Measurements from ENCODE around the gene PCSK5. TPM values are rescaled to one million over a fixed set of nuclear protein-coding genes. Genes with fewer than 3 reads are reported as not detected.

Gene PCSK5
- total and polyA plus RNA-seq, 2 donors (not counting 3 experiments of a cell fraction or from before 2014, with no cell fraction given): 2.6 to 4.8 TPM

GRCh38 chr9:76216161-76216649 is 325.7 kb downstream of the PCSK5 start:
- TF ChIP-seq GATA2 (IDR thresholded peaks at IDR 0.05; ENCODE audit: insufficient read depth, insufficient read length, low read depth, low read length): peak; percentile 22
- no peak for TF ChIP-seq MAX (IDR thresholded peaks at IDR 0.05; ENCODE audit: insufficient read depth, insufficient read length)
- no peak for TF ChIP-seq MYC (IDR thresholded peaks at IDR 0.05; ENCODE audit: low read depth, low read length)
- TF ChIP-seq FOS (IDR thresholded peaks at IDR 0.05; ENCODE audit: borderline replicate concordance, insufficient read depth, low read length): peak; percentile 90
- TF ChIP-seq EZH2 (IDR thresholded peaks at IDR 0.05; ENCODE audit: borderline replicate concordance, low read depth, low read length, severe bottlenecking): no peak
- peak; percentile 92 for TF ChIP-seq JUN (IDR thresholded peaks at IDR 0.05; ENCODE audit: borderline replicate concordance, insufficient read depth, insufficient read length, low read depth)
- no peak for TF ChIP-seq CTCF (IDR thresholded peaks at IDR 0.05; ENCODE audit: extremely low read depth in 1 of 2, insufficient read depth in 1 of 2, low read depth in 1 of 2, low read length in 2 of 2)
- peak; percentile 50 for TF ChIP-seq POLR2AphosphoS5 (IDR thresholded peaks at IDR 0.05; ENCODE audit: insufficient read depth, low read depth, low read length)
- TF ChIP-seq POLR2A (IDR thresholded peaks at IDR 0.05; ENCODE audit: low read depth, low read length): no peak
- dilution Hi-C loops (cut with MboI; ENCODE audit: extremely low pct_ligation_motif_present, low sequenced_read_pairs) (no loop called here), intact Hi-C loops (cut with micrococcal nuclease) (loop anchor here (1.0 to 10.0 kb wide), 4 partner anchors 12 to 326 kb away; partner anchors contain the start of gene PCSK5)
- peak overlapping the region; percentile 5 for H3K4me2 ChIP-seq (ENCODE audit: insufficient read depth, low read length)
- H3K27me3 ChIP-seq (ENCODE audit: control insufficient read depth in 2 of 2, insufficient read depth in 2 of 2, low read length in 2 of 2): peaks cover 16 to 39% of the 10 kb centered on the region in 2 experiments
- no peaks in the 10 kb centered on the region for H3K9me3 ChIP-seq (replicated peaks; ENCODE audit: control insufficient read depth, insufficient read depth, low read length)
- H3K4me3 ChIP-seq (replicated peaks in 1 of 3; ENCODE audit: insufficient read depth in 1 of 3, low read depth in 1 of 3, low read length in 3 of 3): no peak overlapping the region
- H3K79me2 ChIP-seq (ENCODE audit: control insufficient read depth, insufficient read depth, low read length): no peaks in the 10 kb centered on the region
- H3K4me1 ChIP-seq (ENCODE audit: control insufficient read depth, extremely low read depth, insufficient read depth, low read length): peaks cover 17% of the 10 kb centered on the region
- ChIA-PET CTCF (interaction anchor here (1.5 kb wide), 1 partner anchor 237 kb away, joined by 6 read pairs; no protein-coding TSS in a partner anchor), POLR2A (interaction anchor here (0.6 kb wide), 2 partner anchors 53 to 694 kb away, joined by 4 to 11 read pairs; no protein-coding TSS in a partner anchor)
- no peaks in the 10 kb centered on the region for H4K20me1 ChIP-seq (replicated peaks; ENCODE audit: control insufficient read depth, extremely low read depth, insufficient read depth, low read length)
- no peak overlapping the region for H3K9ac ChIP-seq (replicated peaks; ENCODE audit: extremely low read depth, insufficient read depth, low read length)
- H3K9me1 ChIP-seq (replicated peaks; ENCODE audit: control insufficient read depth, extremely low read depth, insufficient read depth, low read length): no peaks in the 10 kb centered on the region
- BruUV-seq (replicated peaks): no TSS peak
- DNase-seq (ENCODE audit: low read depth, low spot score): peak; percentile 84
- no peak overlapping the region for H3K27ac ChIP-seq (ENCODE audit: insufficient read depth, low read depth, low read length)
- FAIRE-seq: peak; percentile 96
- no peak overlapping the region for H2AFZ ChIP-seq (ENCODE audit: low read depth, low read length)
- H3K36me3 ChIP-seq (ENCODE audit: control insufficient read depth in 2 of 2, extremely low read depth in 1 of 2, insufficient read depth in 2 of 2, low read length in 2 of 2): no peaks in the 10 kb centered on the region
